IPS-18c (cell line): ENCODE data around the gene FBXO42.
"Not testable (repeated sequence)": the region's sequence is repeated elsewhere in the genome, so short reads cannot be mapped to it uniquely, and the experiment has no call there.

Source experiments
- H3K4me3 ChIP-seq: 2 replicates; pipeline ENCODE4 v1.7.0; 2013; ENCODE audit warnings: low read depth, mild to moderate bottlenecking, low read length, moderate library complexity; ENCODE audit not compliant: insufficient read depth
- H3K9me3 ChIP-seq: one replicate; pipeline ENCODE4 v1.6.1; 2013; ENCODE audit warnings: mild to moderate bottlenecking, low read length, moderate library complexity; ENCODE audit not compliant: control insufficient read depth, insufficient read depth

Gene FBXO42

DNA sequence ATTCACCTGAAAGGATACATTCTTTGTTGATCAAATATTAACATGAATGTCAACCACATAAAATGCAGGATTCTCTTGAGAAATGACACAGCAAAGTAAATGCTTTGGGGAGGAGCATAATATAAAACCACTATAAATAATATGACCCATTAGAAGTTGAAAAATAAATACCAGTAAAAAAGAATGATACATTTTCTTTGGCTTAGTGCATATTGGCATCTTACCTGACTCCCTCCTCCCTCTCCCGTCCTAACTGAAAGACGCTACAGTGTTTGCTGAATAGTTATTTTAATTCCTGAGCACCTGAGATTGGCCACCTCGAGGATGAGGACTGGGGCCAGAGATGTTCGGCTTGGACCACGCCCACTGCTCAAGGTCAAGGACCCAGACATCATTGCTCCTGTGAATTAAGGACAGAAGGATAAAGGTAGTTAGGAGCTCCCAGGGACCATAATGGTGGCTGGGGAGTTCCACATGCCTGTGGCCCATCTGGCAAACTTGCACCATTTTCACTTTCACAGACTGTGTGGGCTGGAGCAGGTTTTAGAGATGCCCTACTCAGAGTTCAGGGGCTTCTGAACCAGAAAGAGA is 98.9 kb downstream of the FBXO42 start:
- Histone ChIP-seq H3K9me3 (no peaks in the 10 kb centered on the region), H3K4me3 (no peak overlapping the region)

DNA sequence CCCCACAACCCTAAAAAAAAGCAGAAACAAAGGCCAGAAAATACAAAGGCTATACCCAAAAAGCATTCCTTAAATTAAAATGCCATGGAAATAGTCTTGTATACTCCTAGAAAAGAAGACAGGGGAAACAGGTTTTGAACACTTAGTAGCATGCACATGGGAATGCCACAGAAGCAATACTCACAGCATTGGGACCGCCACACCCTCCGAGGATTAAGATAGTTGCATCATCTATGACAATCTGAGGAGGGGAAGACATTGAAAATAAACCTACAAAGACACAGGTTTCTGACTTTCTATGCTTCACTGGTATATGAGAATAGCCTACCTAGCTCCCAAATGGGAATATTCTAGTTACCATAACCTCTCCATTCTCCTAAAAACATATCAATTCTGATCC is 99.4 kb downstream of the FBXO42 start:
- Histone ChIP-seq H3K4me3 (no peak overlapping the region), H3K9me3 (no peaks in the 10 kb centered on the region)

DNA sequence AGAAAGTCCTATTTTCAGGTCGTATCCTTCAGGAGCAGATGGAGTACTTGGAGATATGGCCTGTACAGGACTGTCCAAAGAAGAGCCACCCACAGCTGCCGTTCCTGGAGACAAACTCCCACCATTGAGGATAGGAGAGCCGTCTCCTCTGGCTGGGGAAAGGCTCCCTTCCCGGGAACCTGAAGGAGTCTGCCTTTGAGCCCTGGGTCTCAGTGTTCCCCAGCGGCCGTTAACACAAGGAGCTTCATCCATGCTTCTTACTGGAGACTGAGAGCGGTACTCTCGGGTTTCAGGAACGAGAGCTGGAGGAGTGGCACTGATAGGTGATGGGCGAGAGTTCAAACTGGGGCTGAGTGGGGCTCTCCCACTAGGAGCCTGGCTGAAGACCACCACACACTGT is 100.9 kb downstream of the FBXO42 start:
- no peak overlapping the region for H3K4me3 ChIP-seq
- H3K9me3 ChIP-seq = no peaks in the 10 kb centered on the region

DNA sequence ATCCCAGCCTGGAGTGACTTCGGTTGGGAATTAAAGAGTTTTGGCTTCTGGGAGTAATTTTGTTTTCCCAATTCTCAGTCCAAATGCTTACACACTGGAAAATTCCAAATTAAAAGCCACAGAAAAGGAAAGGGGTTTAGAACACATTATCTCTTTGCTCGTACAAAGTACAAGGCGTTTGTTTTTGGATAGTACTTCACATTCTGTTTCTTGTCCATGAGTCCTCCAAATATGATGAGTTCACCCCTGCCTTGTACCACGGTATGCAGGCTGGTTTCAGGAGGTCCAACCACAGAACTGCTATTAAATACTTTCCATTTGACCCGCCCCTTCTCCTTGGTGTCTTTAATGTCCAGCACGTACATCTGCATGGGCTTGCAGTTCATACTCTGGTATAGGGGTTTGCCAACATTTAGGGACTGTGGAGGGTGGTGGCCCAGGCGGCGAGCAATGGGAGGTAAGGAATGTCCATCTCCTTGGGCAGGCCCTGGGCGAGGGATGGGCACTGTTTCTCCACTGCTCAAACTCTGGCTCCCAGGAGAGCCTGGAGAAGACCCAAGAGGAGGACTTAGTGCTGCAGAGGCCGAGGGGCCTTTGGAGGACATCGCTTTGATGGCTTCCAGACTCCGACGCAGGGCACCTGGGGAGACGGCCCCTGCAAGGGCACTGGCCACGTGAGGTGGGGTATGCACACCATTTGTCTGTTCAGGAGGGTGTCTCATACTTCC is 101.6 kb downstream of the FBXO42 start:
- Histone ChIP-seq H3K9me3 (no peaks in the 10 kb centered on the region), H3K4me3 (no peak overlapping the region)

DNA sequence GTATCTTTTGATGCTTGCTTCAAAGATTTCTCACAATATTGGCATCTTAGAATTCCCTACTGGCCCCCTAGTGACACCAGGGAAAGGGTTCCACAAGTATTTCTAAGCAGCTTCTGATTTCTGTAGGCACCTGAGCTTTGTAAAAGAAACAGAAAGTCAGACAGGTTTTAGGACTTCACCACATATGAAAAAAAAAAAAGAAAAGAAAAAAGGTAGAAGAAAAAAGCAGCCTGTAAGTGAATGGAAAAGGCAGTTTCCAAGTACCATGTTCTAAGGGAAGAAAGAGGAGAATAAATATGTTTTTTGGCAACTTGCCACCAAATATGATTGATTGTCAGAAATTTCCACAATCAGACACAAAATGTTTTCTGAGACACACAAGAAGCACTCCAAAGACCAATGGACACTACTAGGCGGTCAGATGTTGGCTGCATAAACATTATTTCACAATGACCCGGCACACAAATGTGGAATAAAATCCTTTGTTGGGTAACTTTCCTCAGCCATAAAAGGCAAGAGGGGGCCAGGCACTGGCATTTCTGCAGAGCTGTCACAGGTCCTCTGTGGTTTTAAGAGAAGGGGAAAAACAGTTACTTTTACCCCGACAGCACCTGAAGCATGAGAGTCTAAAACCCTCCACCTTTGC is 102.6 kb downstream of the FBXO42 start:
- H3K9me3 ChIP-seq = no peaks in the 10 kb centered on the region

DNA sequence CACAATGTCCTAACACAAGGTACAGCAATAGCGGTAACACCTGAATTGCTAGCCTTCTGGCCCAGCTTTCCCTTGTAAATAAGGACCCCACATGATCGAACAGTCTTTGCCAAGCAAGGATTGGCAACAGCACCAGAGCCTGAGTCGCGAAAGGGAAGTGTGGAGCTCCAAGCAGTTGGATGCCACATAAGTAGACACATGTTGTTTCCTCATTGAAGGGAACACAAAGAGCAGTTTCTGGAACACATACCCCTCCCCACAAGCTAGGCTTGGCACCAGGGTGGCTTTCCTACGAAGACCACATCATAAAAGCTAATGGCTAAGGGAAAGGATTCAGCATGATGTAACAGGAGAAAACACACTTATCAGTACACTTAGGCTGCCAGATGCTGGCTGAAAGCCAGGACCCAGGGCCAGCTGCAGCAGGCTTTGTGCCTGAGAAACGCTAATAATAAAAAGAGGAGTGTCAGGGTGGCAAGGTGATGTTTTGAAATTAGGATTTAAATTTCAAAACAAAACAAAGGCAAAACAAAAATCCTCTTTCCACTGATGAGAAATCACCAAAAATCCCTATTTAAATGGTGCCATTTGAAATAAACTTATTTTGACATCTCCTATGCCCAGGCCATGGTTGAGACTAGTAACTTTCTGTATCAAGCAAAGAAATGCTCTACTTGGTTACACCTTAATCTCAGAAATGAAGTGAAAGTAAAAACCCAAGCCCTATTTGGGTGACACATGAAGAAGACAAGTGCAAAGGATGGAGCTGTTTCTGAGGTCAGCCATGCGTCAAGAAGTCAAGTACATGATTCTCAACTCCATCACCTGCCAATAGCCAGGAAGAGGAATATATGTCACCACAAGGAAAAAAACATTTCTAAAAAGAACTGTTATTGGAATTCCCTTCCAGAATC is 103.4 kb downstream of the FBXO42 start:
- H3K9me3 ChIP-seq = no peaks in the 10 kb centered on the region
- H3K4me3 ChIP-seq = no peak overlapping the region

More for the DNA sequence above, 102.6 kb downstream of the FBXO42 start:
- H3K4me3 ChIP-seq = no peak overlapping the region

DNA sequence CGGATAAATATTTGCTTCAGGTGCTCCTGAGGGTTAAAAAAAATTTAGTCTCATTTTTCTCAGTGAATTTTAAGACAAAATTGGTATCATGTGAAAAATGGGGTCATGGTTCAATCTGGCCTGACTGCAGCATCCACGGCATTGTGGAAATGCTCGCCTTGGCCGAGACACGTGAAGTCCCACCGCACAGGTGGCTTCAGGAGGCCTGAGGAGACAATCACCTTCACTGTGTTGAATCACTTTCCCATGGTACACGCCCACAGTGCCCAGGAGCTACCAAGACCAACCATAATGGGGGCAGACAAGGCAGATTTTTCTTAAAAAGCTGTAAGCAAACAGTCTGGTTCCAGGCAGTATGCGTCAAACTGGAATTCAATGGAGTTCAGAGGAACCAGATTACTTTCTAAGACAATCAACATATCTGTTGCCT is 104.3 kb downstream of the FBXO42 start:
- Histone ChIP-seq H3K9me3 (no peaks in the 10 kb centered on the region), H3K4me3 (no peak overlapping the region)

DNA sequence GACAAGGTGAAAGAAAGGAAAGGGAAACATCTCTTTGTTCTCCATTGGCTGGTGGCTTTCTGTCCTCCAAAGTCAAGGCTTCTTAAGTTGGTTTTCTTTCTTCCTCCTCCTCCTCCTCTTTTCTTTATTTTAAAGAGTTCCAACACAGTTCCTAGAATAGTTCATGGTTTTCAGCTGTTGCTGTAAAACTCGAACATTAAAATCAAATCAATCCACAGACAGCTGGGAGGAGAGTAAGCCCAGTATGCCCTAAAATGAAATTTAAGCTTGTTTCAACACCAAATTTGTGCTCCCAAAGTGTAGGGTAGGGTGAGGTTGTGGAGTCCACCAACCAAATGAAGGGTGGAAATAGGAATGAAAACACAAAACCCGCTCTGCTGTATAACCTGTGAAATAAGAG is 104.8 kb downstream of the FBXO42 start:
- H3K4me3 ChIP-seq = no peak overlapping the region
- H3K9me3 ChIP-seq = no peaks in the 10 kb centered on the region

DNA sequence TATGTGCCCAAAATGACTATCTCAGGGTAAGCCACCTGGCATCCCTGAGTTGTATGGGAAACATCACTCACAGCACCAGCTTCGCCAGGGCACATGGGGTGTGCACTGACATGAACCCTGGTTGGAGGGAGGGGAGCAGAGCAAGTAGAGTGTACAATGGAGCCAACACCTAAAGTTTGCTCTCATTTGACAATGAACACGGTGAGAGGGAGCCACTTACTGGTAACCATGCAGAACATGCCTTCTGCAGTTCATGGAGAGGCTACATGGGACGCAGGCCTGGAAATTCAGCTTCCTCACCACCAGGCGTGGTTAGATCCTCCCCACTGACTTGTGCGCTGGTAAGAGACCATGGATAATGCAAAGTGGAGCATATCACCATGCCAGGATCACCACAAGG is 105.3 kb downstream of the FBXO42 start:
- no peaks in the 10 kb centered on the region for H3K9me3 ChIP-seq
- H3K4me3 ChIP-seq = no peak overlapping the region

DNA sequence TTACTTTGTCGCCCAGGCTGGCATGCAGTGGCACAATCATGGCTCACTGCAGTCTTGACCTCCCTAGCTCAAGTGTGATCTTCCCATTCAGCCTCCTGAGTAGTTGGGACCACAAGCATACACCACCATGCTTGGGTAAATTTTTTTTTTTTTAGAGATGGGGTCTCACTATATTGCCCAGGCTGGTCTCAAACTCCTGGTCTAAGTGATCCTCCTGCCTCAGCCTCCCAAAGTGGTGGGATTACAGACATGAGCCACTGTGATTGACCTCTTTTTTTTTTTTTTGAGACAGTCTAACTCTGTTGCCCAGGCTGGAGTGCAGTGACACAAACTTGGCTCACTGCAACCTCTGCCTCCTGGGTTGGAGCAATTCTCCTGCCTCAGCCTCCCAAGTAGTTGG is 106.0 kb downstream of the FBXO42 start:
- H3K4me3 ChIP-seq, H3K9me3 ChIP-seq: not testable (repeated sequence)

DNA sequence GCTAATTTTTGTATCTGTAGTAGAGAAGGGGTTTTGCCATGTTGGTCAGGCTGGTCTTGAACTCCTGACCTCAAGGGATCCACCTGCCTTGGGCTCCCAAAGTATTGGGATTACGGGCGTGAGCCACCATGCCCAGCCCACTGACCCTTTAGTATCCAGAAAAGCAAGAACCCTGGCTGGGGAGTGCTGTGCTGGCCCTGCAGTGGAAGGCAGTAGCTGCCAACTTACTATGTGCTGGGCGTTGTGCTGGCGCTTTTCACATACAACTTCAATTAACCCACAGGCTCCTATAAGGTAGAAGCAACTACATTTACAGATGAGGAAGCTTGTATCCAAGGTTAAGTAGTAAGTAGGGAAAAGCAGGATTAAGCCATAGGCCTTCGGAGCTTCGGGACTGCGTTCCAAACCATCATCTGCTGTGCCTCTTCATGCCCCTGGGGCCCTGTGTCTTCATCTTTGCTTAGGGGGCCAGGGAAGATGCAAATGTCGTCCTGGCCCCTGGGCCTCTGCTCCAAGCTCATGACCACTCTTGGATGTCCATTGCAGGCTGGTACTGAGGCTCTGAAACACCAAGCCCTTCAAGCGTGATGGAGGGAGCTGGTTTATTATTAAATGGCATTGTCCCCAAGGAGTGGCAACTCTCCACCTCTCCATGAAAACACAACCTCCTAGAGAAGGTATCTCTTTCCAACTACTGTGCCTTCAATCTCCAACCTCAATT is 106.6 kb downstream of the FBXO42 start:
- Histone ChIP-seq H3K9me3 (no peaks in the 10 kb centered on the region), H3K4me3 (no peak overlapping the region)

DNA sequence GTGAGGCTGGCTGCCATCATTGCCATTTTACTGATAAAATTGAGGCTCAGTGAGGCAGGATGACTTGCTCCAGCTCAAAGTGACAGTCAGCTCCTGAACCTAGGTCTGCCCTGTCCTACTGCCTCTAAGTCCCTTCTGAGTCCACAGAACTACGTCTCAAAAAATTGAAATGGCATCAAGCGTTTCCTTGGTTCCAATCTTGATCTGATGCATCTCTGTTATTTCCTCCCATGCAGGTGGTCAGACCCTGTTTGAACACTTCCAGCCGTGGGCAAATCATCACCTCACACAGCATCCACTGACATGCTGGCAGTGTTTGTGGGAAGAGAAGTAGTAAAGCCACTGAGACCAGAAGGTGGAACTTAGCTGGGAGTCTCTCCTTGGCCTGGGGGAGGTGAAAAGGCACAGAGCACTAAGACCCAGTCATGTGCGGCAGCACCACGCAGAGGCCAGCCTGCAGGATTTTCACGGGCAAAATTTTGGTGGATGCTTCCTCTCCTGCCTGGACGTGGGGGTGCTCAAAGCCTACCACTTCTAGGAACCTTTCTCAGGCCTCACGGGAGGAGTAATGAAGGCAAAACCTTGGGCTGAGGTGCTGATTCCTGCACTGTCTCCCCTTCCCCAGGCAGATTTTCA is 107.5 kb downstream of the FBXO42 start:
- Histone ChIP-seq H3K9me3 (no peaks in the 10 kb centered on the region), H3K4me3 (no peak overlapping the region)

DNA sequence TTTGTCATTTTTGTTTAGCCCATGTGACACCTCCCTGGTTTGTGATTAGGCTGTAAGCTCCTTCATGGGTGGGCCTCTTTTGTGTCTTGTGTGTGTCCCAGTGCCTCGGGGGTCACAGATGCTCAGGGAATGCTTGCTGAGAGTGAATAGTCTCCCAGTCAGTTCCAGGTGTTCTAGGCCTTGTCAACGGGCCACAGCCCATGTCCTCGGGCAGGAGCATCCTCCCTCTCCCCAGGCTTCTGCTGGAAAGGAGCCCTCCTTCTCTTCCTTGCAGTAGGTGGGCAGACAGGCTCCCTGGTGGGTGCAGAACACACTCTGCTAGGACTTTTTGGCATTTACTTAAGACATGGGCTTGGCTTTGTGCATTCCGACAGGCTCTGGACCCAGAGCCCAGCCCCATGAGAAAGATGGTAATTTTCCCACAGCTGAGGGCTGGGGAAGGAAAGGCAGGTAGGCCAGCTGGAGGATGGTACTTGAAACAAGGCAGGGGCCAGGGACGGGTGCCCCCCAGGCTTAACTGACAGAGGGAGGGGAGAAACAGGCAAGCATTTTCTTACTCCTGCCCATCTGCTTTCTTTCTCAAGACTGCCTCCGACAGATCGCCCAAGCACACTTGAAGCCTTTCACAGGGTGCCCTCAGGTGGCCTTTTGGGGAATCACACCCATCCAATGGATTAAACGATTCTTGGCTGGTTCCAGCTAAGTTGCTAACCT is 108.2 kb downstream of the FBXO42 start:
- no peak overlapping the region for H3K4me3 ChIP-seq
- no peaks in the 10 kb centered on the region for H3K9me3 ChIP-seq

DNA sequence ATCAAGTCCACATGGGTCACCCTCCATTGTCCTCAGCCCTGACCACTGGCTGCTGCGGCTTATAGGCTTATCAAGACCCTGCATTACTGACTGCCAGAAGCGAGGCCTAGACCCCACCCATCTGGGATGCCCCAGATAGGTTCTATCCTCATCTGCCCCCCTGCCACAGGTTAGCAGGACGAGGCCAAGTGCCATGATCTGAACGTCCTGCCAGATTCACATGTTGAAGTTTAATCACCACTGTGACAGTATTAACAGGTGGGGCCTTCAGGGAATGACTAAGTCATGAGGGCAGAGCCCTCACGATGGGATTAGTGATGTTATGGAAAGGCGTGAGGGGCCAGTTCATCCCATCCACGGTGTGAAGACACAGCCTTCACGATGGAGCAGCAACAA is 109.1 kb downstream of the FBXO42 start:
- Histone ChIP-seq H3K9me3 (no peaks in the 10 kb centered on the region), H3K4me3 (no peak overlapping the region)

DNA sequence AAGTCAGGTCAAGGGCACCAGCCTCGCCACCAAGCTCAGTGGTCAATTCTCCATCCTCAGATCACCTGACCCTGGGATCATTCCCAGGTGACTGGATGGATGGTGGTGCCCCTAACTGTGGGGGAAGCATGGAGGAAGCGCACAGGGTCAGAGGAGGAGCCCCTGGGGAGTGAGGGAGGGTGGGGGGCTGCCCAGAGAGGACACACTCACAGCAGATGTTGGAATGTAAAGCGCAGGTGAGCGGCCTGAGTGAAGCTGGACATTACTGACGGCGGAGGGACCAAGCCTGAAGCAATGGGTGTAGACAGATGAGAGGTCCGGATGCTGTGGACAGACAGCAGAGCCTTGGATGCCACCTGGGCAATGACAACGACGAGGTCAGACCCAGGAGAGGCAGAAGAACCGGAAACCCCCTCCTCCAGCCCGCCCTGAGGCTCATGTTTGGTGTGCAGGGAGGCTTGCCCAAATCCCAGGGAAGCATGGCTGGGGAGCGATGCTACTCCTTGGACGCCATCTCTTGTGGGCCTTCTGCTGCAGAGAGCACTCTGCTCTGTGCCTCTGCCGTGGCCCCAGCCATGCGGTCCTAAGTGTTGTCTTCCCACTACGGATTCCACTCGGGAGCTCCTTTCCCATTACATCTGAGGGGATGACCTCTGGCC is 109.6 kb downstream of the FBXO42 start:
- Histone ChIP-seq H3K4me3 (no peak overlapping the region), H3K9me3 (no peaks in the 10 kb centered on the region)
